Smooth muscle cell (in vitro differentiated cells): ENCODE data around the gene TBX15. TPM values are rescaled to one million over a fixed set of nuclear protein-coding genes. Genes with fewer than 3 reads are reported as not detected.

Experiments
- DNase-seq: peaks from one replicate; lab custom pipeline; 2025; ENCODE audit not compliant: unreplicated experiment; lab: John Stamatoyannopoulos, UW
- H2AFZ ChIP-seq: fragments of 200-600 bp; sonication (generic); 2 replicates; pipeline ENCODE4 v1.6.0; 2016; ENCODE audit warnings: antibody characterized with exemption, low read depth, mild to moderate bottlenecking
- H3F3A ChIP-seq: fragments of 200-600 bp; sonication (generic); 2 replicates; pipeline ENCODE4 v1.6.0; 2017; ENCODE audit warnings: antibody characterized with exemption, low read depth
- H3K27ac ChIP-seq: fragments of 200-600 bp; sonication (generic); 2 replicates; pipeline ENCODE4 v1.5.1; 2016; ENCODE audit warnings: low read depth, mild to moderate bottlenecking
- H3K27me3 ChIP-seq: fragments of 200-600 bp; sonication (generic); 2 replicates; pipeline ENCODE4 v1.6.1; 2016; ENCODE audit warnings: low read depth, mild to moderate bottlenecking
- H3K36me3 ChIP-seq: fragments of 200-600 bp; sonication (generic); 2 replicates; pipeline ENCODE4 v1.5.1; 2016; ENCODE audit warnings: low read depth
- H3K4me1 ChIP-seq: fragments of 200-600 bp; sonication (generic); 2 replicates; pipeline ENCODE4 v1.5.1; 2016; ENCODE audit warnings: low read depth
- H3K4me2 ChIP-seq: fragments of 200-600 bp; sonication (generic); 2 replicates; pipeline ENCODE4 v1.6.0; 2016; ENCODE audit warnings: mild to moderate bottlenecking
- H3K4me3 ChIP-seq: fragments of 200-600 bp; sonication (generic); 2 replicates; pipeline ENCODE4 v1.5.1; 2016; ENCODE audit warnings: mild to moderate bottlenecking
- H3K79me2 ChIP-seq: fragments of 200-600 bp; sonication (generic); 2 replicates; pipeline ENCODE4 v1.6.0; 2016; ENCODE audit warnings: low read depth, mild to moderate bottlenecking
- H3K9ac ChIP-seq: fragments of 200-600 bp; sonication (generic); 2 replicates; pipeline ENCODE4 v1.6.0; 2016; ENCODE audit warnings: low read depth
- H3K9me3 ChIP-seq: fragments of 200-600 bp; sonication (generic); replicated peaks from 2 replicates; pipeline ENCODE4 v1.5.1; 2016; ENCODE audit warnings: low read depth
- H4K20me1 ChIP-seq: fragments of 200-600 bp; sonication (generic); 2 replicates; pipeline ENCODE4 v1.6.0; 2016; ENCODE audit warnings: low read depth
- CTCF ChIP-seq: fragments of 200-600 bp; sonication (generic); IDR thresholded peaks from 2 replicates; pipeline ENCODE4 v1.5.1; 2017; ENCODE audit warnings: borderline replicate concordance, mild to moderate bottlenecking, antibody characterized with exemption; ENCODE audit not compliant: insufficient read depth, poor library complexity, severe bottlenecking
- WGBS: methylation state at CpG from one replicate; pipeline ENCODE4 v1.1.7; 2016; ENCODE audit warnings: low lambda C conversion rate; 5-methylcytosine and 5-hydroxymethylcytosine counted together
- polyA plus RNA-seq: library from polyadenylated mRNA; unstranded; fragments of >200 nt; fragmentation: Nextera tagmentation; extraction: Ambion mirVana; gene quantifications from 2 replicates; pipeline ENCODE4 v1.2.1, GENCODE V29; 2016
- total RNA-seq: library from RNA; depleted of rRNA; stranded (reverse); fragments of >200 nt; gene quantifications from 2 replicates; pipeline ENCODE4 v1.2.3, GENCODE V29; 2014

TBX15 gene
- total and polyA plus RNA-seq, 2 experiments from 2014 or later = 2.7 to 3.5 TPM

- Histone ChIP-seq H3K36me3 (no peaks in the 10 kb centered on the region), H2AFZ (no peak overlapping the region), H3K4me3 (no peak overlapping the region), H4K20me1 (peaks cover 5% of the 10 kb centered on the region), H3K4me2 (no peak overlapping the region), H3K4me1 (no peaks in the 10 kb centered on the region), H3F3A (no peaks in the 10 kb centered on the region), H3K27ac (no peak overlapping the region), H3K9me3 (no peaks in the 10 kb centered on the region), H3K79me2 (no peaks in the 10 kb centered on the region), H3K27me3 (peaks cover 73% of the 10 kb centered on the region), H3K9ac (no peak overlapping the region)
- 47% methylated on average over 4 of the region's 4 CpGs for whole genome bisulfite sequencing
- TF ChIP-seq CTCF = no peak
- DNase-seq = no peak
Observed at GRCh38 chr1:118974661-118975060, 13.5 kb downstream of the TBX15 start.

- no peak for TF ChIP-seq CTCF
- no peaks in the 10 kb centered on the region for H3K79me2 ChIP-seq
Observed at GRCh38 chr1:118973531-118974137, 14.5 kb downstream of the TBX15 start.

GRCh38 chr1:118973032-118973431, 15.1 kb downstream of the TBX15 start:
- Histone ChIP-seq H3F3A (no peaks in the 10 kb centered on the region), H4K20me1 (peaks cover 5% of the 10 kb centered on the region), H3K79me2 (no peaks in the 10 kb centered on the region), H3K9ac (no peak overlapping the region), H3K4me1 (no peaks in the 10 kb centered on the region), H3K4me2 (no peak overlapping the region), H3K4me3 (no peak overlapping the region), H2AFZ (no peak overlapping the region), H3K9me3 (no peaks in the 10 kb centered on the region), H3K36me3 (no peaks in the 10 kb centered on the region), H3K27ac (no peak overlapping the region), H3K27me3 (peaks cover 62% of the 10 kb centered on the region)
- DNase-seq = no peak
- no peak for TF ChIP-seq CTCF
- 97% methylated on average over 1 of the region's 1 CpG for WGBS

More at GRCh38 chr1:118973531-118974137, 14.5 kb downstream of the TBX15 start:
- H3K4me2 ChIP-seq = no peak overlapping the region
- DNase-seq = no peak
- no peak overlapping the region for H2AFZ ChIP-seq
- no peaks in the 10 kb centered on the region for H3F3A ChIP-seq
- H3K4me1 ChIP-seq = no peaks in the 10 kb centered on the region
- 79% methylated on average over 5 of the region's 5 CpGs for whole genome bisulfite sequencing
- H3K27ac ChIP-seq = no peak overlapping the region
- peaks cover 5% of the 10 kb centered on the region for H4K20me1 ChIP-seq
- H3K9me3 ChIP-seq = no peaks in the 10 kb centered on the region
- H3K36me3 ChIP-seq = no peaks in the 10 kb centered on the region
- no peak overlapping the region for H3K4me3 ChIP-seq
- peaks cover 68% of the 10 kb centered on the region for H3K27me3 ChIP-seq
- H3K9ac ChIP-seq = no peak overlapping the region

- no peaks in the 10 kb centered on the region for H3F3A ChIP-seq
- no peak overlapping the region for H3K4me2 ChIP-seq
- H4K20me1 ChIP-seq = peaks cover 5% of the 10 kb centered on the region
- TF ChIP-seq CTCF = no peak
- no peaks in the 10 kb centered on the region for H3K9me3 ChIP-seq
- H2AFZ ChIP-seq = no peak overlapping the region
- no peaks in the 10 kb centered on the region for H3K36me3 ChIP-seq
- H3K4me1 ChIP-seq = no peaks in the 10 kb centered on the region
- DNase-seq = no peak
- no peak overlapping the region for H3K9ac ChIP-seq
- H3K27ac ChIP-seq = no peak overlapping the region
- 86% methylated on average over 2 of the region's 2 CpGs for WGBS
- no peak overlapping the region for H3K4me3 ChIP-seq
- H3K27me3 ChIP-seq = peaks cover 37% of the 10 kb centered on the region
- H3K79me2 ChIP-seq = no peaks in the 10 kb centered on the region
Observed at GRCh38 chr1:118970451-118970850, 17.7 kb downstream of the TBX15 start.
